ENCODE results near the gene SPECC1.
"Not testable (repeated sequence)": the region's sequence is repeated elsewhere in the genome, so short reads cannot be mapped to it uniquely, and the experiment has no call there.

The SPECC1 gene

DNA sequence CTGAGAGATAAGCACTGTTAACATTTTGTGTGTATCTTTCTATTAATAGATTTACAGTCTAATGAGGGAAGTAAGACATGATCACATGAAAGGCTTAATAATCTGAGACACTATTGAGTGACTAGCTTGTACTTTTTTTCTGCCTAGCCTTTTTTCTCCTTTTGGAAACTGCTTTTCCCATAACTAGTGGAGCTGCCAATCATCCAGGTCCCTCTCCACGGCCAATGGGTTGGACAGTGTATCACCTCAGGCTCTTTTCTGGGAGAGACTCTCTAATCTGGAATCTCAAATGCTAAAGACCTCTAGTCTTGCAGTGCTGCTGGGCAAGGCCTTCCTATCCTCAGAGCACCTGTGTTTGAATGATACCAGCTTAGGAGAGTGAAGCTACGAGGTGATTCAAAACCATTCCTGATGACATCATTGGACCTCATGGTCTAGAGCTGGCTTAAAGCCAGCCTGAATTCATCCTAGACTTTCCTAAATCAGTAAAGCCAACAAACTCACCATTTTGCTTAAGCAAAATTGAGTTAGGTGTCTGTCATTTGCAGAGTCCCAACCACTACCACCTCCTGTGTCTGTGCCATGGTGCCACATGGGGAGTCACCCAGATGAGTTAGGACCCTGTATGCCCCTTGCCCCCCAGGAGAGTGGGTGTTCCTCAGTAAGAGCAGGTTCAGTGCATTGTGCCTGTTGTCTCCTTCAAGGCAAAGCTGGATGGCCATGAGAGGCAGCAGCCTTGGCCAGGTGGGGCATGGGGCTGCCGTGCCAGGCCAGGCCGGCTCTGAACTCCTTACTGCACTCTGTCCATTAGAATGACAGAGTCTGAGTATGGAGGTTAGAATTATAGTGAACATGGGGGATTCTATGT, 62.9 kb downstream of the SPECC1 start:
- Histone ChIP-seq H3K27me3 (ENCODE audit: insufficient read depth, insufficient read length) (no peaks in the 10 kb centered on the region), H3K9ac (ENCODE audit: insufficient read length, low read depth) (no peak overlapping the region), H3K9me3 (ENCODE audit: insufficient read depth, low read length) (no peaks in the 10 kb centered on the region), H3K4me1 (ENCODE audit: insufficient read depth, insufficient read length) (no peaks in the 10 kb centered on the region), H3K36me3 (ENCODE audit: insufficient read depth, insufficient read length, low read length) (no peaks in the 10 kb centered on the region), H3K4me3 (ENCODE audit: insufficient read length, low read depth) (no peak overlapping the region)
- no peak for DNase-seq (ENCODE audit: low read depth, low spot score)
- no peak for TF ChIP-seq SUZ12 (IDR thresholded peaks at IDR 0.05; ENCODE audit: extremely low read depth, insufficient read depth, insufficient read length)
- no peak for TF ChIP-seq ZNF274 (IDR thresholded peaks at IDR 0.05; ENCODE audit: low read depth, low read length)
- no peak for TF ChIP-seq YY1 (IDR thresholded peaks at IDR 0.05; ENCODE audit: insufficient read depth, insufficient read length)

DNA sequence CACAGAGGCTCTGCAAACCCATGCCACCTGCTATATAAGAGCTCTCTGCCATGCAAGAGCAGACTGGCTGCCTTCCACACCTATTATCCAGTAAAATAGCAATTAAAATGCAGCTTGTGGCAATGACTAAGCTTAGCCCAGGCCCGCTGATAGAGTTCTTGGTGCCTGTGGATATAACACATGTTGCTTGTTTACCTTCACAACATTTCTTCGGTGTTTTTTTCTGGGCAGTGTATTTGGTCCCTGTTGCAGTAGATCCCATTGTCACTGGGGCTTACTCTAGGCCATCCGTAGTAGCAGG, 63.5 kb downstream of the SPECC1 start:
- H3K4me1 ChIP-seq (ENCODE audit: insufficient read depth, insufficient read length): no peaks in the 10 kb centered on the region
- no peak overlapping the region for H3K9ac ChIP-seq (ENCODE audit: insufficient read length, low read depth)
- no peak overlapping the region for H3K4me3 ChIP-seq (ENCODE audit: insufficient read length, low read depth)
- no peak for DNase-seq (ENCODE audit: low read depth, low spot score)
- no peaks in the 10 kb centered on the region for H3K27me3 ChIP-seq (ENCODE audit: insufficient read depth, insufficient read length)
- TF ChIP-seq SUZ12 (IDR thresholded peaks at IDR 0.05; ENCODE audit: extremely low read depth, insufficient read depth, insufficient read length) (no peak), YY1 (IDR thresholded peaks at IDR 0.05; ENCODE audit: insufficient read depth, insufficient read length) (no peak), ZNF274 (IDR thresholded peaks at IDR 0.05; ENCODE audit: low read depth, low read length) (no peak)
- no peaks in the 10 kb centered on the region for H3K9me3 ChIP-seq (ENCODE audit: insufficient read depth, low read length)
- no peaks in the 10 kb centered on the region for H3K36me3 ChIP-seq (ENCODE audit: insufficient read depth, insufficient read length, low read length)

DNA sequence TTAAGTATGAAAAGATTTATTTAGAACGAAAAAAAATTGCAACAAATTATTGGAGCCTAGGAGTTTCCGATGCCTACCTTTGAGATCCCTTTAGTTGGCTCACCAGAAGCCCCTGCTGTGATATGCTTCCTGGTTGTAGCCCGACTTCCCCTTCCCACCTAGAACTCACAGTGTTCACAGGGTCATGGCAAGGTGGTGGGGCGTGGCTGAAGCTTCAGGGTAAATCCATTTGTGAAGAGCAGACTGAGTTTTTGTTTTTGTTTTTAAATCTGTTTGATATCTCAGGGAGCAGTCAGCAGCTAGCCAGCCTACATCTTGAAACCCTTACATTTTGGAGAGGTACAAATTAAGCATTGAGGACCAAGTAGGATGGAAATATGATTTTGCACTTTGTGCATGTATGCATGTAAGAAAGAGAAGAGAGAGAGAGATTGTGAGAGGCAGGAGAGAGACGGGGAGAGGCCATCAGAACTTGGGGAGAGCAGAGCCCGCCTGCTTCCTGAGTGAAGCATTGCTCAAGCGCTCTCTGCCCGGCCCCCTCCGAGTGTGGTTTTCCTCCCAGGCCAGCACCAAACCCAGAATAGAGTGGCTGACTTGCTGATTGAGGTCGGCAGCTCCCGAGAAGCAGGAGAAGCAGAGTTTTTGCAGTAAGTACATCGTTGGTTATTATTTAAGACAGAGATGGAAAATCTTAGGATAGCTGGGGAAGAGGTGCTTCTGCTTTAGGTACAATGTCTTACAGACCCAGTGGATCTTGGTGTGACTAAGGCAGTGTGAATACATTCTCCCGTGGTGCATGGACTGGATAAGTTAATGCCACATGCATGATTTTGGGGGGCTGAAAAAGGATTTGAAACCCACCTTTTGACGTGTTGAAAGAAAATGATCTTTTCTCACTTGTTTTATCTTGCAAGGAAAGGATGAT, 64.2 kb downstream of the SPECC1 start:
- H3K4me3 ChIP-seq (ENCODE audit: insufficient read length, low read depth): no peak overlapping the region
- no peak for TF ChIP-seq ZNF274 (IDR thresholded peaks at IDR 0.05; ENCODE audit: low read depth, low read length)
- no peaks in the 10 kb centered on the region for H3K4me1 ChIP-seq (ENCODE audit: insufficient read depth, insufficient read length)
- H3K9ac ChIP-seq (ENCODE audit: insufficient read length, low read depth): no peak overlapping the region
- H3K27me3 ChIP-seq (ENCODE audit: insufficient read depth, insufficient read length): no peaks in the 10 kb centered on the region
- H3K36me3 ChIP-seq (ENCODE audit: insufficient read depth, insufficient read length, low read length): no peaks in the 10 kb centered on the region
- no peaks in the 10 kb centered on the region for H3K9me3 ChIP-seq (ENCODE audit: insufficient read depth, low read length)
- no peak for DNase-seq (ENCODE audit: low read depth, low spot score)

DNA sequence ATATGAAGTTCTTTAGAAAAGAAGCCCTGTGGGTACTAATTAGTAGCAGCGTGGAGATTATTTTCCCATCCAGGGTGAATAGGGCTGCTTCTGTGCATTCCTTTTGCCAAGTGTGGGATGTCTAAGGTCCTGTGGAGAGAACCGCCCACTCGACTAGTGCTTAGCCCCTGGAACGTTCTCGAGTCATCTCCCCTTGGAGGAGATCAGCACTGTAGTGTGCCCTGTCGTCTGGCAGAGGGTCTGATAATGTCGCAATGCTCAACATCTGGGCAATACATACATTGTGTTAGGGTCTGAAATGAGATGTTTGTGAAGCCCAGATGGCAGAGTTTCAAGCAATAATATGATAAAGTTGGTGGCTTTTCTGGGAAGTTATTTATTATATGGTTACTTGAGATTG, 64.8 kb downstream of the SPECC1 start:
- H3K9me3 ChIP-seq (ENCODE audit: insufficient read depth, low read length): no peaks in the 10 kb centered on the region
- no peak for DNase-seq (ENCODE audit: low read depth, low spot score)
- TF ChIP-seq ZNF274 (IDR thresholded peaks at IDR 0.05; ENCODE audit: low read depth, low read length) (no peak), YY1 (IDR thresholded peaks at IDR 0.05; ENCODE audit: insufficient read depth, insufficient read length) (no peak), SUZ12 (IDR thresholded peaks at IDR 0.05; ENCODE audit: extremely low read depth, insufficient read depth, insufficient read length) (no peak)
- H3K9ac ChIP-seq (ENCODE audit: insufficient read length, low read depth): no peak overlapping the region
- H3K4me3 ChIP-seq (ENCODE audit: insufficient read length, low read depth): no peak overlapping the region
- H3K27me3 ChIP-seq (ENCODE audit: insufficient read depth, insufficient read length): no peaks in the 10 kb centered on the region
- no peaks in the 10 kb centered on the region for H3K4me1 ChIP-seq (ENCODE audit: insufficient read depth, insufficient read length)
- no peaks in the 10 kb centered on the region for H3K36me3 ChIP-seq (ENCODE audit: insufficient read depth, insufficient read length, low read length)

DNA sequence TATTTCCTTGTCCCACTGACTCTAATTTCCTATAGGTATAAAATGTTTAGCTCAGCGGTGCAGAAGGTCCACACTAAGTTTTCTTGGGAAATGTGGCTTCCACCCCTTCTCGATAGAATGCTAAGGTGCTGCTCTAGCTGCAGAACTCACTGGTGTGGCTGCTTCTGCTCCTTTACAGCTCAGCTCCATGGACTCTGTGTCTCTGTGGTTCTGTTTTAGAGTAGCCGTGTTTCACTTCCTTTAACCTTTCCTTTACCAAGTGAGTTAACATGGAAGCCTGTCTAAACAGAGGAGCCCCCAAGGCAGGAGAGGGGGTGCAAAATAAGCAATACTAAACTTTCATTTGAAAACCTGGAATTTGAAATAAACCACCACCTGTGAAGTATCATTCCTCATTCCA, 65.3 kb downstream of the SPECC1 start:
- Histone ChIP-seq H3K36me3 (ENCODE audit: insufficient read depth, insufficient read length, low read length) (no peaks in the 10 kb centered on the region), H3K27me3 (ENCODE audit: insufficient read depth, insufficient read length) (no peaks in the 10 kb centered on the region), H3K4me3 (ENCODE audit: insufficient read length, low read depth) (no peak overlapping the region), H3K4me1 (ENCODE audit: insufficient read depth, insufficient read length) (no peaks in the 10 kb centered on the region), H3K9me3 (ENCODE audit: insufficient read depth, low read length) (no peaks in the 10 kb centered on the region), H3K9ac (ENCODE audit: insufficient read length, low read depth) (no peak overlapping the region)
- no peak for DNase-seq (ENCODE audit: low read depth, low spot score)
- TF ChIP-seq SUZ12 (IDR thresholded peaks at IDR 0.05; ENCODE audit: extremely low read depth, insufficient read depth, insufficient read length) (no peak), YY1 (IDR thresholded peaks at IDR 0.05; ENCODE audit: insufficient read depth, insufficient read length) (no peak), ZNF274 (IDR thresholded peaks at IDR 0.05; ENCODE audit: low read depth, low read length) (no peak)

DNA sequence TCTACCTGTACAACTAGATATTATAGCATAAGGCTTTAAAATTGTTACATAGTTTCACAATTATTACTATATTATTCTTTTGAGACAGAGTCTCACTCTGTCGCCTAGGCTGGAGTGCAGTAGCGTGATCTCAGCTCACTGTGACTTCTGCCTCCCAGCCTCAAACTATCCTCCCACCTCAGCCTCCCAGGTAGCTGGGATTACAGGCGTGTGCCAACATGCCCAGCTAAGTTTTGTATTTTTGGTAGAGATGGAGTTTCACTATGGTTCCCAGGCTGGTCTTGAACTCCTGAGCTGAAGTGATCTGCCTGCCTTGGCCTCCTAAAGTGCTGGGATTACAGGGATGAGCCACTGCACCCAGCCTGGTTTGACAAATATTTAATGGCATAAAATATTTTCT, 67.0 kb downstream of the SPECC1 start:
- H3K4me1 ChIP-seq (ENCODE audit: insufficient read depth, insufficient read length); H3K9ac ChIP-seq (ENCODE audit: insufficient read length, low read depth): not testable (repeated sequence)

DNA sequence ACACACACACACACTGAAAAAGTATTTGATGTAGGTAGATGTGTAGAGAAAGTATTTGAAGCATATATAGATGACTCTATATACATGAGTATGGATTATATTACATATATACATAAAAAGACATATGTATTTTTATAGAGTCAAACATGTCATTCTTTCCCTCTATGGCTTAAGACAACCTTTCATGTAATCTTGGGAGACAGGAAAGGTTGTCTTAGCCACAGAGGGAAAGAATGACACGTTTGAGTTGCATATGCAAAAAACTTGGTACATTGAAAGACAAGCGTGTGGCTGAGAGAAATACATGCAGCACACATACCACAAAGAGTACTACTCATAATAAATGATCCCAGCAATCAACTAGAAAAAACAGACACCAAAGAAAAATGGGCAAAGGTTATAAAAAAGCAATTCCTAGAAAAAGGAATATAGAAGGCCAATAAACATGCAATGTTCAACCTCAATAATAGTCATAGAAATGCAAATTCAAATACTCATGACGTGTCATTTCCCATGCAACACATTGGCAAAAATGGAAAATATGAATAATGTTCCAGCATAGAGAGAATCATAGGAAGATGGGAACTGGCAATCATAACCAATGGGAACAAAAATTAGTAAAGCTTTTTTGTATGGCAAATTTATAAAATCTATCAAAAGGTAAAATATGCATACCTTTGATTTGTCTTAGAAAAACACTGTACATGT, 69.0 kb downstream of the SPECC1 start:
- H3K4me1 ChIP-seq (ENCODE audit: insufficient read depth, insufficient read length): no peaks in the 10 kb centered on the region
- H3K9me3 ChIP-seq (ENCODE audit: insufficient read depth, low read length): no peaks in the 10 kb centered on the region
- no peaks in the 10 kb centered on the region for H3K36me3 ChIP-seq (ENCODE audit: insufficient read depth, insufficient read length, low read length)
- H3K27me3 ChIP-seq (ENCODE audit: insufficient read depth, insufficient read length): no peaks in the 10 kb centered on the region
- no peak overlapping the region for H3K4me3 ChIP-seq (ENCODE audit: insufficient read length, low read depth)
- DNase-seq (ENCODE audit: low read depth, low spot score): no peak
- no peak overlapping the region for H3K9ac ChIP-seq (ENCODE audit: insufficient read length, low read depth)
- TF ChIP-seq SUZ12 (IDR thresholded peaks at IDR 0.05; ENCODE audit: extremely low read depth, insufficient read depth, insufficient read length) (no peak), ZNF274 (IDR thresholded peaks at IDR 0.05; ENCODE audit: low read depth, low read length) (no peak), YY1 (IDR thresholded peaks at IDR 0.05; ENCODE audit: insufficient read depth, insufficient read length) (no peak)

More for the DNA sequence above, 67.0 kb downstream of the SPECC1 start:
- not testable (repeated sequence) for H3K9me3 ChIP-seq (ENCODE audit: insufficient read depth, low read length); H3K36me3 ChIP-seq (ENCODE audit: insufficient read depth, insufficient read length, low read length); H3K27me3 ChIP-seq (ENCODE audit: insufficient read depth, insufficient read length); DNase-seq (ENCODE audit: low read depth, low spot score); H3K4me3 ChIP-seq (ENCODE audit: insufficient read length, low read depth)

All from NT2/D1 (cell line).